Stimulated activated CD4-positive, alpha-beta T cell treated with anti-CD3 and anti-CD28 coated beads, Interleukin-4, amount 100 ng/mL, for 48 hours (primary cell): ENCODE measurements around the gene ANKRD33B.
"Not testable (repeated sequence)": the region's sequence is repeated elsewhere in the genome, so short reads cannot be mapped to it uniquely, and the experiment has no call there.

Source experiments
- DNase-seq, 2 donors: peaks; one replicate each; pipeline ENCODE4 v3.0.0-alpha.2; 2020; ENCODE audit warnings: low read depth in 2 of 2

ANKRD33B gene

GRCh38 chr5:10556893-10557746 lies 6.8 kb upstream of the ANKRD33B start:
- no peak for DNase-seq

- no peak for DNase-seq
Measured at GRCh38 chr5:10559151-10559550, 4.7 kb upstream of the ANKRD33B start.

GRCh38 chr5:10559871-10560270 lies 4.0 kb upstream of the ANKRD33B start:
- DNase-seq, result no peak

- no peak for DNase-seq
Measured at GRCh38 chr5:10562201-10563109, 1.4 kb upstream of the ANKRD33B start.

GRCh38 chr5:10563110-10563944 lies 543 bp upstream of the ANKRD33B start:
- DNase-seq, result peak; percentile 28 to 52

- DNase-seq, result no peak
Measured at GRCh38 chr5:10564838-10565784, 1.2 kb downstream of the ANKRD33B start.

- DNase-seq, result no peak
Measured at GRCh38 chr5:10565785-10566542, 2.1 kb downstream of the ANKRD33B start.

- DNase-seq, result no peak
Measured at GRCh38 chr5:10566543-10567068, 2.7 kb downstream of the ANKRD33B start.

- DNase-seq, result no peak
Measured at GRCh38 chr5:10567121-10567591, 3.3 kb downstream of the ANKRD33B start.

- no peak for DNase-seq
Measured at GRCh38 chr5:10567781-10568321, 4.0 kb downstream of the ANKRD33B start.

- DNase-seq, result not testable (repeated sequence)
Measured at GRCh38 chr5:10570540-10570939, 6.7 kb downstream of the ANKRD33B start.

GRCh38 chr5:10572451-10572850 lies 8.6 kb downstream of the ANKRD33B start:
- DNase-seq, result no peak

GRCh38 chr5:10573487-10574145 lies 9.7 kb downstream of the ANKRD33B start:
- DNase-seq, result no peak

GRCh38 chr5:10574879-10575278 lies 11.0 kb downstream of the ANKRD33B start:
- not testable (repeated sequence) for DNase-seq

GRCh38 chr5:10576121-10576789 lies 12.4 kb downstream of the ANKRD33B start:
- no peak for DNase-seq

- no peak for DNase-seq
Measured at GRCh38 chr5:10576790-10577189, 12.9 kb downstream of the ANKRD33B start.

GRCh38 chr5:10577371-10578292 lies 13.8 kb downstream of the ANKRD33B start:
- DNase-seq, result no peak
